GM23338 (cell line): Measurements from ENCODE around the gene MRPS5. TPM values are rescaled to one million over a fixed set of nuclear protein-coding genes. Genes with fewer than 3 reads are reported as not detected.

Source experiments
- CREB1 ChIP-seq: fragments of 250-450 bp; sonication (Bioruptor Pico); IDR thresholded peaks from 2 replicates; pipeline ENCODE4 v1.5.0; 2020; ENCODE audit warnings: low read depth, mild to moderate bottlenecking, moderate library complexity
- EZH2 ChIP-seq: fragments of 200-600 bp; sonication (generic); IDR thresholded peaks from one replicate; pipeline ENCODE4 v1.8.0; 2017; ENCODE audit warnings: antibody characterized with exemption, mild to moderate bottlenecking, low read depth; ENCODE audit not compliant: unreplicated experiment
- EZH2phosphoT487 ChIP-seq: fragments of 200-600 bp; sonication (generic); IDR thresholded peaks from one replicate; pipeline ENCODE4 v1.8.1; 2018; ENCODE audit warnings: antibody characterized with exemption; ENCODE audit not compliant: unreplicated experiment
- JUNB ChIP-seq: IDR thresholded peaks from one replicate; pipeline ENCODE4 v1.6.1; 2016; ENCODE audit warnings: antibody characterized with exemption; ENCODE audit not compliant: unreplicated experiment
- NANOG ChIP-seq: IDR thresholded peaks from 2 replicates; pipeline ENCODE4 v1.6.1; 2016; ENCODE audit warnings: antibody characterized with exemption, borderline replicate concordance
- POLR2AphosphoS5 ChIP-seq: IDR thresholded peaks from 2 replicates; pipeline ENCODE4 v1.6.1; 2016; ENCODE audit warnings: antibody characterized with exemption, low read depth
- STAT1 ChIP-seq: IDR thresholded peaks from one replicate; pipeline ENCODE4 v1.6.1; 2016; ENCODE audit warnings: antibody characterized with exemption; ENCODE audit not compliant: unreplicated experiment
- ZNF114 ChIP-seq: fragments of 250-450 bp; sonication (Bioruptor Pico); IDR thresholded peaks from 2 replicates; pipeline ENCODE4 v1.5.0; 2020; ENCODE audit warnings: mild to moderate bottlenecking, moderate library complexity
- ZNF331 ChIP-seq: fragments of 250-450 bp; sonication (Bioruptor Pico); IDR thresholded peaks from 2 replicates; pipeline ENCODE4 v1.5.0; 2020; ENCODE audit warnings: low read depth, mild to moderate bottlenecking, moderate library complexity
- polyA plus RNA-seq: library from polyadenylated mRNA; unstranded; fragments of >200 nt; fragmentation: Nextera tagmentation; extraction: Ambion mirVana; gene quantifications from 2 replicates; pipeline ENCODE4 v1.2.1, GENCODE V29; 2016
- total RNA-seq: library from RNA; depleted of rRNA; stranded (reverse); fragments of >200 nt; shearing (Covaris generic); gene quantifications from 2 replicates; pipeline ENCODE4 v1.2.3, GENCODE V29; 2014
- TF ChIP-seq, protein P1 (sequence below): fragments of 250-450 bp; sonication (Bioruptor Pico); IDR thresholded peaks from 2 replicates; pipeline ENCODE4 v1.5.0; 2020; ENCODE audit warnings: mild to moderate bottlenecking, moderate library complexity
- TF ChIP-seq, protein P2 (sequence below): IDR thresholded peaks from 2 replicates; pipeline ENCODE4 v1.6.1; 2016; ENCODE audit warnings: antibody characterized with exemption

Gene MRPS5
- total and polyA plus RNA-seq, 2 experiments from 2014 or later, result 51.9 to 79.0 TPM

DNA sequence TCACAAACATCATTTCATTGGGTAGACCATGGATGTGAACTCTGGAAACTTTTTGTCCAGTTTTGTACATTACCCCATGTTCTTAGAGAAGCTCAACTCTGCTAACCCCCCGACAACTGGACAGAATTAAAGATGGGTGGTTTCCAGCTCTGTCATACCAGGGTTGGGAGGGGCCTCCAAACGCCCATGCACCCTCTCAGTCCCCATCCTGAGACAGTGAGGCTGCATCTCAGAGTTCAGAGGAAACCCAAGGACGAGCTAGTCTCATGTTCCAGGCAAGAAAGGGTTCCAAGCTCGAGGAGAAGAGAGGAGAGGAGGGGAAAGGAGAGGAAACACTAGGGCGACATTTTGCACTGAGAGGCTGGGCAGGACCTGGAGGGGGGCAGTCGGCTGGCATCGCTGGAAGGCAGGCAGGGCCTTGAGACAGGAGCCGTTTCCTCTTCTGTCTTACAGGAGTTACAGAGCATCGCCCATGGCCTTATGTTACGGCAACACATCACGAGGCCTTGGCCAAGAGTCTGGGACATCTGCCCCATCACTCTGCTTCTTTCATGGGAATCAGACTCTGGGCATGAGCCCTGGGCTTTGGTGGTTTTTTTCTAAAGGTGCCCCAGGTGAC, 79.7 kb downstream of the MRPS5 start (continued):
- TF ChIP-seq, protein P1, sequence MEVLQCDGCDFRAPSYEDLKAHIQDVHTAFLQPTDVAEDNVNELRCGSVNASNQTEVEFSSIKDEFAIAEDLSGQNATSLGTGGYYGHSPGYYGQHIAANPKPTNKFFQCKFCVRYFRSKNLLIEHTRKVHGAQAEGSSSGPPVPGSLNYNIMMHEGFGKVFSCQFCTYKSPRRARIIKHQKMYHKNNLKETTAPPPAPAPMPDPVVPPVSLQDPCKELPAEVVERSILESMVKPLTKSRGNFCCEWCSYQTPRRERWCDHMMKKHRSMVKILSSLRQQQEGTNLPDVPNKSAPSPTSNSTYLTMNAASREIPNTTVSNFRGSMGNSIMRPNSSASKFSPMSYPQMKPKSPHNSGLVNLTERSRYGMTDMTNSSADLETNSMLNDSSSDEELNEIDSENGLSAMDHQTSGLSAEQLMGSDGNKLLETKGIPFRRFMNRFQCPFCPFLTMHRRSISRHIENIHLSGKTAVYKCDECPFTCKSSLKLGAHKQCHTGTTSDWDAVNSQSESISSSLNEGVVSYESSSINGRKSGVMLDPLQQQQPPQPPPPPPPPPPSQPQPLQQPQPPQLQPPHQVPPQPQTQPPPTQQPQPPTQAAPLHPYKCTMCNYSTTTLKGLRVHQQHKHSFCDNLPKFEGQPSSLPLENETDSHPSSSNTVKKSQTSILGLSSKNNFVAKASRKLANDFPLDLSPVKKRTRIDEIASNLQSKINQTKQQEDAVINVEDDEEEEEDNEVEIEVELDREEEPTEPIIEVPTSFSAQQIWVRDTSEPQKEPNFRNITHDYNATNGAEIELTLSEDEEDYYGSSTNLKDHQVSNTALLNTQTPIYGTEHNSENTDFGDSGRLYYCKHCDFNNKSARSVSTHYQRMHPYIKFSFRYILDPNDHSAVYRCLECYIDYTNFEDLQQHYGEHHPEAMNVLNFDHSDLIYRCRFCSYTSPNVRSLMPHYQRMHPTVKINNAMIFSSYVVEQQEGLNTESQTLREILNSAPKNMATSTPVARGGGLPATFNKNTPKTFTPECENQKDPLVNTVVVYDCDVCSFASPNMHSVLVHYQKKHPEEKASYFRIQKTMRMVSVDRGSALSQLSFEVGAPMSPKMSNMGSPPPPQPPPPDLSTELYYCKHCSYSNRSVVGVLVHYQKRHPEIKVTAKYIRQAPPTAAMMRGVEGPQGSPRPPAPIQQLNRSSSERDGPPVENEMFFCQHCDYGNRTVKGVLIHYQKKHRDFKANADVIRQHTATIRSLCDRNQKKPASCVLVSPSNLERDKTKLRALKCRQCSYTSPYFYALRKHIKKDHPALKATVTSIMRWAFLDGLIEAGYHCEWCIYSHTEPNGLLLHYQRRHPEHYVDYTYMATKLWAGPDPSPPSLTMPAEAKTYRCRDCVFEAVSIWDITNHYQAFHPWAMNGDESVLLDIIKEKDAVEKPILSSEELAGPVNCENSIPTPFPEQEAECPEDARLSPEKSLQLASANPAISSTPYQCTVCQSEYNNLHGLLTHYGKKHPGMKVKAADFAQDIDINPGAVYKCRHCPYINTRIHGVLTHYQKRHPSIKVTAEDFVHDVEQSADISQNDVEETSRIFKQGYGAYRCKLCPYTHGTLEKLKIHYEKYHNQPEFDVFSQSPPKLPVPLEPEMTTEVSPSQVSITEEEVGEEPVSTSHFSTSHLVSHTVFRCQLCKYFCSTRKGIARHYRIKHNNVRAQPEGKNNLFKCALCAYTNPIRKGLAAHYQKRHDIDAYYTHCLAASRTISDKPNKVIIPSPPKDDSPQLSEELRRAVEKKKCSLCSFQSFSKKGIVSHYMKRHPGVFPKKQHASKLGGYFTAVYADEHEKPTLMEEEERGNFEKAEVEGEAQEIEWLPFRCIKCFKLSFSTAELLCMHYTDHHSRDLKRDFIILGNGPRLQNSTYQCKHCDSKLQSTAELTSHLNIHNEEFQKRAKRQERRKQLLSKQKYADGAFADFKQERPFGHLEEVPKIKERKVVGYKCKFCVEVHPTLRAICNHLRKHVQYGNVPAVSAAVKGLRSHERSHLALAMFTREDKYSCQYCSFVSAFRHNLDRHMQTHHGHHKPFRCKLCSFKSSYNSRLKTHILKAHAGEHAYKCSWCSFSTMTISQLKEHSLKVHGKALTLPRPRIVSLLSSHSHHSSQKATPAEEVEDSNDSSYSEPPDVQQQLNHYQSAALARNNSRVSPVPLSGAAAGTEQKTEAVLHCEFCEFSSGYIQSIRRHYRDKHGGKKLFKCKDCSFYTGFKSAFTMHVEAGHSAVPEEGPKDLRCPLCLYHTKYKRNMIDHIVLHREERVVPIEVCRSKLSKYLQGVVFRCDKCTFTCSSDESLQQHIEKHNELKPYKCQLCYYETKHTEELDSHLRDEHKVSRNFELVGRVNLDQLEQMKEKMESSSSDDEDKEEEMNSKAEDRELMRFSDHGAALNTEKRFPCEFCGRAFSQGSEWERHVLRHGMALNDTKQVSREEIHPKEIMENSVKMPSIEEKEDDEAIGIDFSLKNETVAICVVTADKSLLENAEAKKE (CRISPR knock-in tag), result no peak
- TF ChIP-seq EZH2phosphoT487, result no peak
- TF ChIP-seq, protein P2, sequence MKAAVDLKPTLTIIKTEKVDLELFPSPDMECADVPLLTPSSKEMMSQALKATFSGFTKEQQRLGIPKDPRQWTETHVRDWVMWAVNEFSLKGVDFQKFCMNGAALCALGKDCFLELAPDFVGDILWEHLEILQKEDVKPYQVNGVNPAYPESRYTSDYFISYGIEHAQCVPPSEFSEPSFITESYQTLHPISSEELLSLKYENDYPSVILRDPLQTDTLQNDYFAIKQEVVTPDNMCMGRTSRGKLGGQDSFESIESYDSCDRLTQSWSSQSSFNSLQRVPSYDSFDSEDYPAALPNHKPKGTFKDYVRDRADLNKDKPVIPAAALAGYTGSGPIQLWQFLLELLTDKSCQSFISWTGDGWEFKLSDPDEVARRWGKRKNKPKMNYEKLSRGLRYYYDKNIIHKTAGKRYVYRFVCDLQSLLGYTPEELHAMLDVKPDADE, result no peak
- no peak for TF ChIP-seq NANOG
- no peak for TF ChIP-seq JUNB
- no peak for TF ChIP-seq POLR2AphosphoS5
- no peak for TF ChIP-seq EZH2
- TF ChIP-seq ZNF331 (CRISPR knock-in tag), result no peak
- TF ChIP-seq STAT1, result no peak
- no peak for TF ChIP-seq ZNF114 (CRISPR knock-in tag)
- no peak for TF ChIP-seq CREB1 (CRISPR knock-in tag)
